Measurements from ENCODE around the gene CNKSR3.

DNA sequence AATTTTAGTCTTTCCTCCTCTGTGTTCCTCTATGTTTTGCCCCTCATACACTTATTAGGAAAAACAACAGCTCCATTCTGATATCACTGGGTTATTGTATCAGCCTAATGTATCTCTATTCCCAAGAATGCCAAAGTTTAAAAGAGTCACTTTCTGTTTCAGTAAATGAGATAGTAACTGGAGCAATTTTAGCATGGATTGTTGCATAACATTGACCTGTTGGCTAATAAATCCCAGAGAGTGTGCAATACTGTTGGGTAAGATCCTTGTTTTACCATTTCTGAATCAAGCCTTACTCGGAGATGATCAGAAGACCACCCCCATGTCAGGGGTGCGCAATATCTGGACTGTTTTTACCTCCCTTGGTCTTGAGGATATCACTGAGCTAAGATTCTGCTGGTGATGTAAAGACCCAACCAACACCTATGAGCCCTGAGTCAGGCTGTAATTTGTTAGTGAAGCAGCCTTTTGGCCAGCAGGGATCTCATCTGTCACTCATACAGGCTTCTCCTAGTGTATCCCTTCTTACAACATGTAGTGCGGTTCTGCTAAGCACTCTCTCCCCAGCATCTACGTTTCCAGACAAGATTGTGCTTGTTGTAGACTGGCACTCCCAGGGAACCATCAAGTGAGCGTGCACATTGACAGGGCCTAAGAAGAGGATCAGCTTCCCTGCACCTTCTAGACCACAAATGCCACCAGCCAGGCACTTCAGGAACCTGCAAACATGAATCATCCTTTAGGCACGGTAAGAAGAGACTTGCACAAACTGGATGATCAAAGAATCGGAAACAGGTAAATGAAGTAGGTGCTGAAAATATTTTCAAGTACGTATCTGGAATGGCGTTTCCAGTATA is 142.4 kb downstream of the CNKSR3 start:
- no peak for TF ChIP-seq POLR2A (IDR thresholded peaks at IDR 0.05)
- no peak for TF ChIP-seq CTCF (IDR thresholded peaks at IDR 0.05)
- no peak for TF ChIP-seq POLR2AphosphoS5 (IDR thresholded peaks at IDR 0.05)
